Stimulated activated CD4-positive, alpha-beta T cell treated with anti-CD3 and anti-CD28 coated beads, Interleukin-12 subunit alpha, Interleukin-12 subunit beta, amount 100 ng/mL, for 4 hours (primary cell): Measurements from ENCODE around the gene KCNT1.

Experiments
- DNase-seq: peaks from one replicate; pipeline ENCODE4 v3.0.0-alpha.2; 2020

Gene KCNT1

GRCh38 chr9:135804581-135805421 lies 102.8 kb downstream of the KCNT1 start:
- DNase-seq, result no peak

- no peak for DNase-seq
These were observed 103.5 kb downstream of the KCNT1 start for GRCh38 chr9:135805422-135806022.

- no peak for DNase-seq
These were observed 107.2 kb downstream of the KCNT1 start for GRCh38 chr9:135809166-135809565.

GRCh38 chr9:135810806-135811575 lies 109.0 kb downstream of the KCNT1 start:
- no peak for DNase-seq

GRCh38 chr9:135811801-135812200 lies 109.8 kb downstream of the KCNT1 start:
- DNase-seq, result no peak

- no peak for DNase-seq
These were observed 111.0 kb downstream of the KCNT1 start for GRCh38 chr9:135812961-135813360.

- no peak for DNase-seq
These were observed 111.8 kb downstream of the KCNT1 start for GRCh38 chr9:135813671-135814290.

GRCh38 chr9:135814421-135815095 lies 112.6 kb downstream of the KCNT1 start:
- DNase-seq, result no peak

GRCh38 chr9:135815413-135815812 lies 113.4 kb downstream of the KCNT1 start:
- no peak for DNase-seq

- DNase-seq, result no peak
These were observed 114.1 kb downstream of the KCNT1 start for GRCh38 chr9:135815830-135816650.

GRCh38 chr9:135816651-135816970 lies 114.6 kb downstream of the KCNT1 start:
- DNase-seq, result no peak

- no peak for DNase-seq
These were observed 116.1 kb downstream of the KCNT1 start for GRCh38 chr9:135817951-135818717.

- no peak for DNase-seq
These were observed 116.9 kb downstream of the KCNT1 start for GRCh38 chr9:135818718-135819475.

- no peak for DNase-seq
These were observed 117.9 kb downstream of the KCNT1 start for GRCh38 chr9:135819905-135820304.

GRCh38 chr9:135820661-135821060 lies 118.7 kb downstream of the KCNT1 start:
- no peak for DNase-seq

- DNase-seq, result no peak
These were observed 119.1 kb downstream of the KCNT1 start for GRCh38 chr9:135821116-135821515.

GRCh38 chr9:135821733-135822373 lies 119.9 kb downstream of the KCNT1 start:
- DNase-seq, result no peak

- DNase-seq, result no peak
These were observed 120.4 kb downstream of the KCNT1 start for GRCh38 chr9:135822374-135822755.

- DNase-seq, result no peak
These were observed 121.1 kb downstream of the KCNT1 start for GRCh38 chr9:135823036-135823435.
